HG02884 (cell line): ENCODE results near the gene MAP6.
A peak's percentile ranks its signal among the peaks of the same experiment; 100 is the strongest.

ENCODE experiments used
- ATAC-seq: cut with Tn5 transposase; IDR thresholded peaks from one replicate; pipeline ENCODE4 v1.9.1; 2021; ENCODE audit warnings: mild to moderate bottlenecking, moderate library complexity; ENCODE audit not compliant: unreplicated experiment

Gene MAP6

GRCh38 chr11:75667255-75667830 lies 1.5 kb downstream of the MAP6 start:
- ATAC-seq = no peak

GRCh38 chr11:75665990-75666389 lies 2.8 kb downstream of the MAP6 start:
- no peak for ATAC-seq

- no peak for ATAC-seq
Measured at GRCh38 chr11:75665126-75665525, 3.7 kb downstream of the MAP6 start.

DNA sequence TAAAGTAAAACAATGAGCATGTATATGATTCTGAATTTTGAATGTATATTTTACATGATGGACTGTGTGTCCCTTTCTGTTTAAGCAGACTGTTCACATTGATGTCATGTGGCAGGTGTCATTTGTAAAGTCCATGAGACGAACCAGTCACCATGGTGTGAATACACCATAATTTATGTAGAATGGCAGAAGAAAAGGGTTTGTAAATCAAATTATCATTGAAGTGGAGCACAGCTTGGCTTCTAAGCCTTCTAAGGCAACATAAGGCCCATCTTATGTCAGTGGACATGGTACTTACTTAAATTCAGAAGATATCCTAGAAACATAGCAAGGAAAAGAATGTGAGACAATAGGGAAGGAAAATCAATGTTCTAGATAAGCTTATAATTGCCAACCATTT lies 4.4 kb downstream of the MAP6 start:
- ATAC-seq = no peak

DNA sequence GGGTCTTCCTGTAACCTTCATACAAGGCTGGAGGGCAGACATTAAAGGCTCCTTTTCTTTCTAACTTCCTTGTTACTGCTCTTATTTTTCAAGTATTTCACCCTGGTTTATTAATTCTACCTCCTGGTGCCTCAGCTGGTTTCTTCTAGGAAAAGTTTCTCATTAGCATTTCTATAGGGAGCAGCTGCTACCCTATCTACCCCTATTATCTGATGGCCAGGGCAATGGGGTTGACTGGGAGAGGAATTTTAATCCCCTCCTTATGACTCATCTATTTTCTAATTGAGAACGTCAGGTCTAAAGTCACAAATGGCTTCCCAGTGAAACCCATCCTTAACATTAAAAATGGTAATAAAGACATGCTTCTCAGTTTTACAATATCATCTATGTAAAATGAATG lies 5.0 kb downstream of the MAP6 start:
- ATAC-seq = no peak

DNA sequence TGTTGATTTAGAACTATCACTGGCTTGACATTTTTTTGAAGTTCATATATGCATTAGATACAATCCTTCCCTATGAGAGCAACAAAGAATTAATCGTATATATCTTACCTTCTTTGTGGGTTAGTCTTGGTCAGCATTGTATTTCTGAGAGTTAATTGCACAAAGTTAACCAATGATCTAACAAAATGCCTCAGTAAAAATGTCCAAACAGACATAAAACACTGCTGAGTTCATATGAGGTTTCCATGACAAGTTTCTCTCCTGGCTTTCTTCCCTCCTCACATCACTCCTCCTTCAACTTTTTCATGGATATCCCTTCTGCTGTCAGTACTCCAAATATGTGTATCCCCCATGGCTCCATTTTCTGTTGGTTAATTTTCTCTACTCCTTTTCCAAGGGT lies 9.0 kb downstream of the MAP6 start:
- ATAC-seq = no peak

- ATAC-seq = no peak
Measured at GRCh38 chr11:75656044-75656727, 12.7 kb downstream of the MAP6 start.

GRCh38 chr11:75655605-75656004 lies 13.2 kb downstream of the MAP6 start:
- ATAC-seq = no peak

DNA sequence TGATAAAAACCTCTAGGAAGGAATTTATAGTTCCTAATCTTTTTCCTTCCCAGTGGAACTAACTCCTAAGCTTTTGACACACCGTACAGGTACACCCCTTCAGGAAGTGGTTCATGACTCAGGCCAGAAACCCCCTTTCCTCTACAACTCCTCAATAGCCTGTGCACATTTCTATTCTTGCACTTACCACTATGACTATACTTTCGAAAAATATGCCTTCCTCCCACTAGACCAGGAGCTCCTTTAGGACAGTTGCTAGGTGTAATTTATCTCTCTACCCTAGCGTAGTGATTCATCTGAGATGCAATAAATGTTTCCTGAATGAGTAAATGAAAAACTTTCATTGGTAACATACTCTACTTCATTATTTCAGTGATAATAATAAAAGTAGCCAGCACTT lies 14.5 kb downstream of the MAP6 start:
- peak; percentile 83 for ATAC-seq

DNA sequence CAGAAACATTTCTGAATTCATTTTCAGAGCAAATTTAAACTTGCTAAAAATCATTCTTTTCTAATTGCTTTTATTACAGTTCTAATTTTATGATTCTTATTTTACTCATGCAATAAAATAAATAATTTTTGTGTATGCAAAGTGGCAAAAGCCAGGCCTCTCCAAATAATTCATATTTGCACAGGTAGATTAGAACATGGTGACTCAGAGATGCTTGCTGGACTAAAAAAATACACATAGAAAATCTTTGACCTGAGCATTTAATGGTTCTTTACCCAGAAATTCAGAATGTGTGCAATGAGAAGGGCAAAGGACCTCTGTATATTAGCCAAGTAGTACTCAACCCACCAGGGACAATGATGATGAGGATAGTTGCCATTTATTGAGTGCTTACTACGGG lies 15.3 kb downstream of the MAP6 start:
- ATAC-seq = no peak

GRCh38 chr11:75652936-75653335 lies 15.9 kb downstream of the MAP6 start:
- ATAC-seq = no peak

DNA sequence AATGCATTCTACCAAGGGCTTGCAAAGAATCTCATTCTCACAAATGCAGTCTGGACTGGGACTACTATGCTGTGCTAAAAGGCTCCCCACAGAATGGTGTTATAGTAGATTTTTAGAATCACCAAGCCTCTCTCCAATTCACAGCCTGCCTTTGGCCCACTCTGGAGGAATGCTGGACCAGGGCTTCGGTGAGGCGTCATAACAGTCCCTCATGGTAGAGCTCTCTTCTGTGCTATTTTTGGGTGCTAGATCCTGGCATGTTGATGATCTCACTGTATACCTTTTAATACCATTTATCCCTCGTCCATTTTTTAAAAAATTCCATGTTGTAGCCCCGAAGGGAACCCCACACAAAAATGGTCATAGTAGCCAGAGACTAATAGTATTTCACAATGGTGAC lies 17.6 kb downstream of the MAP6 start:
- ATAC-seq = no peak

DNA sequence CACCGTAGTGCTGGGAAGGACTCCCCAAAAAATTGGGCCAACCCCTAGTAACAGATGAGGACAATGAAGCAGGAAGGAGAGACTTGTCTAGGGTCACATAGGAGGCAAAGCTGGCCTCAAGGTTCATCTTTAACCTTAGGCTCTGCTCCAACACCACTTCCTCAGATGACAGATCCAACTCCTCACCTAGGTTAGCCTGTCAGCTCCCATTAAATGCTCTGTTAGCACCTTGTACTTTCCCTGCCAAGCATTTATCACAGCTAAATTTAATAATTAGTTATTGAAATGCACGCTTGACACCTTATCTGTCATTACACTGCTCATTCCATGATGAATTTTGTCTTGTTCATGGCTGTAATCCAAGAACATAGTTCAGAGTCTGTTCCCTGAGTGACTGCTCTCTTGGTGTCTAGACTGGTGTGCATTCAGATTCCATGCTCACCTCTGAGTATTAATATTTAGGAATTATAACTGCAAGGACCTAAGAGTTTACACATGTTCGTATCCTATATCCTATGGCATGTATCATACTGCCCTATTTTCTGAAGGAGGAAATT lies 18.6 kb downstream of the MAP6 start:
- no peak for ATAC-seq

DNA sequence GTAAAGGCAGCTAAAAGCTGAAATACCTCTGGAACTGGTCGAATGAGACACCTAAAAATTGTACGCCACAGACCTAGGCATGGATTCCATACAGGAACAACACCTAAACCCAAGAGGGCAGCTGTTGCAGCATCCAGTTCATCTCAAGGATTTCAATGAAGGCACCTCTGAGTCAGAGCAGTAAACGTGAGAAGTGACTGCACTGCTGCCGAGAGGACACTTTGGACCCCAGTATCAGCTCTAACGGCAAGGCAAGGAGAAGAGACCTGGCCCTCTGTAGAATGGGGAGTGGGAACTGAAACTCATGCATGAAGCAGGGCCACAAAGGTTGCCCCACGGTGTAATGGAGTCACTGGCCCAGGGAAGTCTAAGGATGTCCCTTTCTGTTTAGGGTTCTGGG lies 23.9 kb downstream of the MAP6 start:
- ATAC-seq = no peak

- ATAC-seq = no peak
Measured at GRCh38 chr11:75644370-75644769, 24.5 kb downstream of the MAP6 start.

DNA sequence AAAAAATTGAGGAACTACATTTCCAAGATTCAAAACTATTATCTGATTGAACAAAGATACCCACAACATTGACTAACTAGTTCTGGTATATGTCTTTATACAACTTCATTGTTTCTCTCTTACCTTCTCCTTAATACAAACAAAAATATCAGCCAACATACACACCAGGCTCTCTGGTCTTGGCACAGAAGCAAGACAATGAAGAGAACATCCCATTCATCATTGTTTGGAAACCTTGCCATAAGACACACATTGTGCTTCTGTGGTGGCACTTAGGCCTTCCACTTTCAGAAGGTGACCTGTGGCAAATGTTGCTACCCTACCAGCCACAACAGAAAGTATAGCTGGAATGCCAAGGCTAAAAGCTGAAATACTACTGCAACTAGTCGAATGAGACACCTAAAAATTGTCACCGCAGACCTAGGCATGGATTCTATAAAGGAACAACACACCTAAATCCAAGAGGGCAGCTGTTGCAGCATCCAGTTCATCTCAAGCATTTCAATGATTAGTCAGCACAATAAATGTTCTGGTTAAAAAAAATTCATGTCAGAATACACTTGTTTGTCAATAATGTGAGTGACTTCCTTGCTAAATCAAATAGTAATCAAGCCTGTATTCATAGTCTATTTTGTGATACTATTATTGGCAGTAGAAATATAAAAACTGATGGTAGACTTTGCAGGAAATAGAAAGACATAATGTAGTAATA lies 26.3 kb downstream of the MAP6 start:
- no peak for ATAC-seq

- ATAC-seq = no peak
Measured at GRCh38 chr11:75639762-75640181, 29.1 kb downstream of the MAP6 start.

DNA sequence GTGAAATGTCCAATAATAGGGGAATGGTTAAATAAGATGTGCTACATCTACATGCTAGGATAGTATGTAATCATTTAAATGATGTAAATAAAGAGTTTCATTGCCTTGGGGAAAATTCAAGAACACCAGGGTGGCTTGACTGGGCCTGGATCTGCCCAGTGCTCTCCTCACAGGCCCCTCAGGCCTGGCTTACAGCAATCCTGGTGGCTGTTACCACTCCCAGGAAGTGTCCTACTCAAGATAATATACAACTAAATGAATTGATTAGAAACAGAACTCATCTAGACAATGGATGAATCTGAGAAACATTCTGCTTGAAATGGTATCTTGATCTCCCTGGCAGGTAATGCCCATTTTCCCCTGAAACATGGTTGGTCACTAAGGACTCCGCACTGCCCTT lies 30.8 kb downstream of the MAP6 start:
- ATAC-seq = no peak

- no peak for ATAC-seq
Measured at GRCh38 chr11:75635066-75635862, 33.6 kb downstream of the MAP6 start.

DNA sequence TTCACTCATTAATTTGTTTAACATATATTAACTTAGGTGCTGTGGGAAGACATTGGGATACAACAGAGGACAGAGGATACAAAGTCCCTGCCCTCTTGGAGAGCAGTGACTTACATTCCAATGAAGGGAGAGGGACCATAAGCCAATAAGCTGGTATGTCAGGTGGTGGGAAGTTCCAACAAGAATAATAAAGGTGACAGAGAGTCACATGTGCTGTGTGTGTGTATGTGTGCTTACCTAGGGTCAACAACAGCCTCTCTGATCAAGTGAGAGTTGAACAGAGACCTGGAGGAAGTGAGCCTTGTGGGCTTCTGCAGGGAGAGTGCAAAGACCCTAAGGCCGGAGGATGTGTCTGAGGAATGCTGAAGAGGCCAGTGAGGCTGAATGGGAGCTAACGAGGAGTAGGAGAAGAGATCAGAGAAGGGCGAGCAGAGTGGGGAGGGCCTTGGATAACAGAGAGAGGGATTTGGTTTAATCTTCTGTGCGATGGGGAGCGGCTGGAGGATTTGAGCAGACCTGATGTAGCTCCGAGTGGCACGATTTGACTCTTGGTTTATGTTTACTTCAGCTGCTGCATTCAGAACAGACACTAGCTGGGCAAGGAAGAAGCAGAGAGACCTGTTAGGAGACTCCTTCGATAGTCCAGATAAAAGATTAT lies 35.3 kb downstream of the MAP6 start:
- no peak for ATAC-seq

DNA sequence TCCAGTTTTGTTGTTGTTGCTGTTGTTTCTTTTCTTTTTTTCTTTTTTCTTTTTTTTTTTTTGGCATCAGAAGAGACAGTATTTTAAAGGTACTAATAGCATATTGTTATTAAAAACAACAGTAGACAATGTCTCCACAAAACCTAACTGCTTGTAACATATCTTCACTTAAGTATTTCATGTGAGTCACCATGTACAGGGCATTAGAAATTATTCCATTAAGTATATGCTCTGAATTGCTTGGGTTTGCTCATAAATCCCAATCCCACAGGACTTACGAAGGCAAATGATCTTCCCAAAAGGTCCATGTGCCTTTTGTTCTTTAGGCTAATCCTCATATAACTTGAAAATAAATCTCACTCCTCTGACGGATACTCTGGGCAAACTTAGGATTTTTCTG lies 35.9 kb downstream of the MAP6 start:
- no peak for ATAC-seq
